ENCODE results near the gene ROBO1. TPM values are rescaled to one million over a fixed set of nuclear protein-coding genes. Genes with fewer than 3 reads are reported as not detected.

Gene ROBO1
- total and polyA plus RNA-seq, 2 of the 13 experiments (the other 11 are each of a cell fraction or from before 2014, with no cell fraction given) = 52.2 to 71.0 TPM

- in situ Hi-C loops (cut with HindIII; ENCODE audit: extremely low pct_ligation_motif_present, low pct_unique_long_range_greater_than_20kb) (no loop called here), intact Hi-C loops (cut with micrococcal nuclease; ENCODE audit: unreplicated experiment) (loop anchor here (1.0 kb wide), 1 partner anchor 43 kb away; no protein-coding TSS in a partner anchor)
- WGBS (ENCODE audit: low lambda C conversion rate) = 76% methylated on average over 5 of the region's 5 CpGs
- H4K20me1 ChIP-seq (ENCODE audit: insufficient read depth, low read length) = no peaks in the 10 kb centered on the region
- TF ChIP-seq ZNF335 (CRISPR knock-in tag; IDR thresholded peaks at IDR 0.05) (no peak), RBM22 (optimal IDR thresholded peaks at IDR 0.05; ENCODE audit: low read length) (peak; percentile 18)
- DNase-seq (ENCODE audit: low spot score) (no peak), FAIRE-seq (no peak), ATAC-seq (no peak)
- POLR2A ChIA-PET = no interaction called here
- H3K27ac ChIP-seq (ENCODE audit: extremely low read length, insufficient read depth, low read length) = no peak overlapping the region
- H3K4me3 ChIP-seq (replicated peaks in 1 of 3; ENCODE audit: insufficient read depth in 1 of 3, low read depth in 2 of 3, low read length in 3 of 3) = no peak overlapping the region
- no TSS peak for BruUV-seq (replicated peaks)
- H3K9me3 ChIP-seq (ENCODE audit: low read length) = no peaks in the 10 kb centered on the region
- H3K79me2 ChIP-seq (ENCODE audit: insufficient read depth, low read length) = peaks cover 35% of the 10 kb centered on the region
- peaks cover 0 to 3% of the 10 kb centered on the region in 2 experiments; a peak in 2 of 5 replicates for H3K36me3 ChIP-seq (replicated peaks in 1 of 2; ENCODE audit: control insufficient read depth in 1 of 2, insufficient read depth in 2 of 2, low read length in 2 of 2)
- no peak overlapping the region for H3K9ac ChIP-seq (ENCODE audit: insufficient read depth, low read depth, low read length)
- H3K27me3 ChIP-seq (ENCODE audit: control insufficient read depth in 1 of 2, insufficient read depth in 2 of 2, low read length in 2 of 2) = no peaks in the 10 kb centered on the region
- no peak overlapping the region for H3K4me2 ChIP-seq (ENCODE audit: low read depth, low read length)
- CTCF ChIA-PET (ENCODE audit: low intra/inter-chr PET ratio, low total read pairs) = no interaction called here
- H2AFZ ChIP-seq (ENCODE audit: low read length) = no peak overlapping the region
- peaks cover 40% of the 10 kb centered on the region for H3K4me1 ChIP-seq (ENCODE audit: insufficient read depth, low read length)
These were observed 942.5 kb downstream of the ROBO1 start for GRCh38 chr3:78825118-78825857.

GRCh38 chr3:78823859-78824258 lies 943.9 kb downstream of the ROBO1 start:
- 38% methylated on average over 1 of the region's 1 CpG for WGBS (ENCODE audit: low lambda C conversion rate)
- Histone ChIP-seq H3K79me2 (ENCODE audit: insufficient read depth, low read length) (peaks cover 29% of the 10 kb centered on the region), H3K27me3 (ENCODE audit: control insufficient read depth in 1 of 2, insufficient read depth in 2 of 2, low read length in 2 of 2) (no peaks in the 10 kb centered on the region), H2AFZ (ENCODE audit: low read length) (no peak overlapping the region), H4K20me1 (ENCODE audit: insufficient read depth, low read length) (no peaks in the 10 kb centered on the region), H3K4me2 (ENCODE audit: low read depth, low read length) (peak overlapping the region; percentile 33), H3K9ac (ENCODE audit: insufficient read depth, low read depth, low read length) (no peak overlapping the region), H3K4me3 (replicated peaks in 1 of 3; ENCODE audit: insufficient read depth in 1 of 3, low read depth in 2 of 3, low read length in 3 of 3) (no peak overlapping the region), H3K36me3 (replicated peaks in 1 of 2; ENCODE audit: control insufficient read depth in 1 of 2, insufficient read depth in 2 of 2, low read length in 2 of 2) (peaks cover 0 to 3% of the 10 kb centered on the region in 2 experiments; a peak in 2 of 5 replicates), H3K4me1 (ENCODE audit: insufficient read depth, low read length) (peaks cover 40% of the 10 kb centered on the region), H3K9me3 (ENCODE audit: low read length) (no peaks in the 10 kb centered on the region), H3K27ac (ENCODE audit: extremely low read length, insufficient read depth, low read length) (peak overlapping the region; percentile 22)
- DNase-seq (ENCODE audit: low spot score) = peak; percentile 37
- CTCF ChIA-PET (ENCODE audit: low intra/inter-chr PET ratio, low total read pairs) = no interaction called here
- peak; percentile 46 for ATAC-seq
- POLR2A ChIA-PET = interaction anchor here (0.9 to 1.5 kb wide), 2 partner anchors 9 to 196 kb away, joined by 4 to 8 read pairs; no protein-coding TSS in a partner anchor
- in situ Hi-C loops (cut with HindIII; ENCODE audit: extremely low pct_ligation_motif_present, low pct_unique_long_range_greater_than_20kb) = no loop called here
- FAIRE-seq = no peak
- intact Hi-C loops (cut with micrococcal nuclease; ENCODE audit: unreplicated experiment) = no loop called here
- no TSS peak for BruUV-seq (replicated peaks)
- TF ChIP-seq ZNF362 (CRISPR knock-in tag; IDR thresholded peaks at IDR 0.05; ENCODE audit: borderline replicate concordance) (no peak), ZNF460 (CRISPR knock-in tag; IDR thresholded peaks at IDR 0.05; ENCODE audit: borderline replicate concordance) (no peak), ELF3 (CRISPR knock-in tag; IDR thresholded peaks at IDR 0.05) (peak; percentile 60; the same call in 1 of the 2 replicates), CENPT (CRISPR knock-in tag; IDR thresholded peaks at IDR 0.05; ENCODE audit: low read depth) (no peak), ATF4 (CRISPR knock-in tag; IDR thresholded peaks at IDR 0.05) (peak in 1 of 2 experiments; percentile 46; a peak in 1 of 4 replicates), ZBTB34 (CRISPR knock-in tag; IDR thresholded peaks at IDR 0.05) (no peak), MZF1 (CRISPR knock-in tag; IDR thresholded peaks at IDR 0.05; ENCODE audit: borderline replicate concordance) (no peak), PCBP2 (optimal IDR thresholded peaks at IDR 0.05; ENCODE audit: low read depth, low read length, poor library complexity, severe bottlenecking) (no peak), MED13 (CRISPR knock-in tag; IDR thresholded peaks at IDR 0.05) (no peak), CREB1 (IDR thresholded peaks at IDR 0.05) (no peak), CREB1 (CRISPR knock-in tag; IDR thresholded peaks at IDR 0.05) (peak; percentile 42; the same call in 1 of the 2 replicates), ZIK1 (CRISPR knock-in tag; IDR thresholded peaks at IDR 0.05; ENCODE audit: borderline replicate concordance, low read depth) (no peak)
